GM10266 (cell line): ENCODE data around the gene IGF2.

ENCODE experiments used
- DNase-seq: peaks from one replicate; pipeline ENCODE4 v3.0.0; 2012; ENCODE audit errors: extremely low spot score
- TF ChIP-seq, protein P1 (sequence below): IDR thresholded peaks from 2 replicates; pipeline ENCODE4 v1.5.1; 2012; ENCODE audit warnings: mild to moderate bottlenecking, low read depth; ENCODE audit not compliant: control insufficient read depth, insufficient read depth; ENCODE audit errors: missing control alignments

IGF2 gene

DNA sequence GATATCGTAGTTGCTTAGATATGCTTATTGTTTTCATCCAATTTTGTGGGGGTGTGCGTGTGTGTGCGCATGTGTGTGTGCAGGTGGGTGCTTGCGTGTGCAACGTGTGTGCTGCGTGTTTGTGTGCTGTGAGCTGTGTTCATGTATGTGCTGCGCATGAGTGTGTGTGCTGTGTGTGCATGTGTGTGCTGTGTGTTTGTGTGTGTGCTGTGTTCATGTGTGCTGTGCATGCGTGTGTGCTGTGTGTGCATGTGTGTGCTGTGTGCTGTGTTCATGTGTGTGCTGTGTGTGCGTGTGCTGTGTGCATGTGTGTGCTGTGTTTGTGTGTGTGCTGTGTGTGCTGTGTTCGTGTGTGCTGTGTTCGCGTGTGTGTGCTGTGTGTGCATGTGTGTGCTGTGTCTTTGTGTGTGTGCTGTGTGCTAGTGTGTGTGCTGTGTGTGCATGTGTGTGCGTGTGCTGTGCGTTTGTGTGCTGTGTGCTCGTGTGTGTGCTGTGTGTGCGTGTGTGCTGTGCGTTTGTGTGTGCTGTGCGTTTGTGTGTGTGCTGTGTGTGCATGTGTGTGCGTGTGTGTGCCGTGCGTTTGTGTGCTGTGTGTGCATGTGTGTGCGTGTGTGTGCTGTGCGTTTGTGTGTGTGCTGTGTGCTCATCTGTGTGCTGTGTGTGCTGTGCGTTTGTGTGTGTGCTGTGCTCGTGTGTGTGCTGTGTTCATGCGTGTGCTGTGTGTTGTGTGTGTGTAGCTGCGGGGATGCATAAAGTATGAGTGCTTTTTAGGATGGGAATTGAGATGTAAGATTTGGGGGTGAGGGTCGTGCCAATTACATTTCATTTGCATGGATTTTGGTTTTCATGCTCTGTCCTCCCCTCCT lies 7.6 kb downstream of the IGF2 start:
- TF ChIP-seq, protein P1, sequence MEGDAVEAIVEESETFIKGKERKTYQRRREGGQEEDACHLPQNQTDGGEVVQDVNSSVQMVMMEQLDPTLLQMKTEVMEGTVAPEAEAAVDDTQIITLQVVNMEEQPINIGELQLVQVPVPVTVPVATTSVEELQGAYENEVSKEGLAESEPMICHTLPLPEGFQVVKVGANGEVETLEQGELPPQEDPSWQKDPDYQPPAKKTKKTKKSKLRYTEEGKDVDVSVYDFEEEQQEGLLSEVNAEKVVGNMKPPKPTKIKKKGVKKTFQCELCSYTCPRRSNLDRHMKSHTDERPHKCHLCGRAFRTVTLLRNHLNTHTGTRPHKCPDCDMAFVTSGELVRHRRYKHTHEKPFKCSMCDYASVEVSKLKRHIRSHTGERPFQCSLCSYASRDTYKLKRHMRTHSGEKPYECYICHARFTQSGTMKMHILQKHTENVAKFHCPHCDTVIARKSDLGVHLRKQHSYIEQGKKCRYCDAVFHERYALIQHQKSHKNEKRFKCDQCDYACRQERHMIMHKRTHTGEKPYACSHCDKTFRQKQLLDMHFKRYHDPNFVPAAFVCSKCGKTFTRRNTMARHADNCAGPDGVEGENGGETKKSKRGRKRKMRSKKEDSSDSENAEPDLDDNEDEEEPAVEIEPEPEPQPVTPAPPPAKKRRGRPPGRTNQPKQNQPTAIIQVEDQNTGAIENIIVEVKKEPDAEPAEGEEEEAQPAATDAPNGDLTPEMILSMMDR, result no peak
- DNase-seq, result no peak

DNA sequence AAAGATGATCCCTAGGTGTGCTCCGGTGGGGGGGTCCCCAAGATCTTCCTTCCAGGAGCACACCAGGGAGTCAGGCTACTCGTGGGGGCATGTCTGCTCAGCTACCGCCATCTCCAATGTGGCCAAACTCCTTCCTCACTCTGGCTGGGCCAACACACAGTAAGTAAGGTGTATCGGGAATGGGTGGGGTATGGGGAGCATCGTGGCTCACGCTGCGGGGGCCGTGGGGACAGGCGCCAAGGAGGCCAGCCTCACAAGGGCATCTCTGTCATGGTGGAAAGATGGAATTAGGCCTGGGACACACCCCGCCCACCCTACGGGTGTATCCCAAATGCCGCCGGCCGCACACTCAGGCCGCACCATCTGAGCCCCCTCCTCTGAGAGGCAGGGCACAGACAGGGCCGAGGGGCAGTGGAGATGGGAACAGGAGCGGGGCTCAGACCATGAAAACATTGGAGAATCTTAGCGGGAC lies 8.3 kb downstream of the IGF2 start:
- TF ChIP-seq, protein P1, result no peak
- no peak for DNase-seq

DNA sequence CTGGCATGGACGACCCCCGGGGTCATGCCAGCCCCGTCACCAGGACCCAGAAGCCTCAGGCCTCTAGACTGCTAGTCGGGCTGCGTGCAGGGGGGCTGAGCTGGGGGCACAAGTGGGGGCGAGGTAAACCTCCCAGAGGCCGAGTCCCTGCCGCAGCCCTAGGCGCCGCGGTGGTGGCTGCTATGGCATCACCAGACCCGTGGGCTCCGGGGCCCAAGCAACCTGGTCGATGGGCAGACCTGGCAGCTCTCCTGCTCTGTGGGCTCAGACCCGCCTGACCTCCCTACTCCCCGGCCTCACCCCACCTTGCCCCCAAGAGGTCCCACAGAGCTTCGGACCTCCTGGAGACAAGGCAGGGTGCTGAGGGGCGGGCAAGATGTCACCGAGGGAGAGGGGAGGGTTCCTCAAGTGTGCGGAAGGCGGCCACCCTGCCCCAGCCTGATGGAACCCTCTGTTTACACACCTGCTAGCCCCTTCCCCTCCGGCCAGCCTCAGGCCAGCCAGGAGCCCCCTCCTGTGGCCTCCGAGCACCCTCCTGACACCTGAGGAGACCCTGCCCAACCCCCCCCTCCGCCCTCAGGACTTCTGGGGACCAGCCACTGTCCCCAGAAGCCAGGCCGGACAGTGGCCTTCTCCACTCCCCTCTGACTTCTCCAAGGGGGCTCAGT lies 9.4 kb downstream of the IGF2 start:
- TF ChIP-seq, protein P1, result no peak
- DNase-seq, result no peak

DNA sequence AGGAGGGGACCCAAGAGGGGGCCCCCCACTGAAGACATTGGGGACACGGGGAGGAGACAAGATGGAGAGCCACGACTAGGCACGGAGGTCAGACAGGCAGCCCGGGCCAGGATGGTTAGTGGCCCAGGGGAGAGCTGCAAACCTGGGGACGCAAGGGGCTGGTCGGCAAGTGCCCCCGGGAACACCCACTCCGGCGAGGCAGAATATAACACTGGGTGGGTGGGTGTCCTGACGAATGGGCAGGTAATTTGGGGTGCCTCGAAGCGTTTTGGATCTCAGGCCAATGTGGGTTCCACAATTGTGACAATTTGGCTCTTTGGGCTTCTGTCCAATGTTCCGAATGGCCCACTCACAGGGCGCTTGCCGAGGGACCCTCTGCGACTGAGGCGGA lies 9.9 kb downstream of the IGF2 start:
- TF ChIP-seq, protein P1, result no peak
- no peak for DNase-seq

DNA sequence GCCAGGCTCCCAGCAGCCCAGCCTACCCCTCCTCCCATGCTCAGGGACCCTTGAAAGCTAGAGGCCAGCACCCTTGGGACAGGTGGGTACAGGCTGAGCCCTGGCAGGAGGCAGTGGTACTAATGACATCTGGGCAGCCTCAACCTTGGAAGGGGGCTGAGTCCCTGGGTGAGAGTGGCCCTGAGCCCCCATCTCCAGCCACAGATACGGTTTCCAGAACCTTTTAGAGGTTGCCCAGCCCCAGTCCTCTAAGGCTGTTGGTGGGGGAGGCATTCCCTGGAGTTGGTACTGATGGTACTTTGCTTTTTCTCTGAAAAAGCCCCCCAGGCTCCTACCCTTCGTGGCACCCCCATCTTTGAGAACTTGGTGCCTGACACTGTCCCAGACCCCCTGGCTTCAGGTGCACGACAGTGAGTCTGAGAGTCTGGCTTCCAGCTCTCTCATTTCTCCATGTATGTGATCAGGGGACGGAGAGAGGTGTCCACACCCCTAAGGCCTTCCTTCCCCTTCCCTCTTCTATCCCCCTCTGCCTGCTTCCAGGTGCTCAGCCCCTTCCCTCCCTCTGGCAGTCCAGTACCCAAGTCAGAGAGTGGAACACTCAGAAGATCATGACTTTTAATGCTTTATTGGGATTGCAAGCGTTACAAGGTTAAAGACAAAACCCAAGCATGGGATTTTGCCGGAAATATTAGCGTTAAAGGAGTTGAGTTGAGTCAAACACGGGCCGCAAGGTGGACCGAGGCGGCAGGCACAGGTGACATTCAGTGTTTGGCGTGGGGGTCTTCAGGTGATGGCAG lies 10.5 kb downstream of the IGF2 start:
- DNase-seq, result no peak

DNA sequence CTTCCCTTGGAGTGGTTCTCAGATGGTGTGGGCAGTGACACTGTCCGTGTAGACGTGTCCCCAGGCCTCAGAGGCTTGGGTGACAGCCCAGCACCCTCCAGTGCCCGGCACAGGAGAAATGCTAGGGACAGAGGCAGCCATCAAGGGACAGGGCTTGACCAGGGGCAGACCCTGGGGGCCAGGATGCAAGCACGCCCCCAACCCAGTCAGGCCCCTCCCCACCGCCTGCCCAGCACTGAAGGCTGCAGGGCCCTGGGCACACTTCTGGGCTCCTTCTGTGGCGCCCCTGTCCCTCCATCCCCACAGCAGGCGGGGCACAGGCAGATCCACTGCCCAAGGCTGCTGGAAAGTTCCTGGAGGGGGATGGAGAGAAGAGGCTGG lies 11.1 kb downstream of the IGF2 start:
- TF ChIP-seq, protein P1, result no peak
- DNase-seq, result no peak

More for the DNA sequence above, 10.5 kb downstream of the IGF2 start:
- TF ChIP-seq, protein P1, result no peak
